ENCODE data around the gene RBM26.

DNA sequence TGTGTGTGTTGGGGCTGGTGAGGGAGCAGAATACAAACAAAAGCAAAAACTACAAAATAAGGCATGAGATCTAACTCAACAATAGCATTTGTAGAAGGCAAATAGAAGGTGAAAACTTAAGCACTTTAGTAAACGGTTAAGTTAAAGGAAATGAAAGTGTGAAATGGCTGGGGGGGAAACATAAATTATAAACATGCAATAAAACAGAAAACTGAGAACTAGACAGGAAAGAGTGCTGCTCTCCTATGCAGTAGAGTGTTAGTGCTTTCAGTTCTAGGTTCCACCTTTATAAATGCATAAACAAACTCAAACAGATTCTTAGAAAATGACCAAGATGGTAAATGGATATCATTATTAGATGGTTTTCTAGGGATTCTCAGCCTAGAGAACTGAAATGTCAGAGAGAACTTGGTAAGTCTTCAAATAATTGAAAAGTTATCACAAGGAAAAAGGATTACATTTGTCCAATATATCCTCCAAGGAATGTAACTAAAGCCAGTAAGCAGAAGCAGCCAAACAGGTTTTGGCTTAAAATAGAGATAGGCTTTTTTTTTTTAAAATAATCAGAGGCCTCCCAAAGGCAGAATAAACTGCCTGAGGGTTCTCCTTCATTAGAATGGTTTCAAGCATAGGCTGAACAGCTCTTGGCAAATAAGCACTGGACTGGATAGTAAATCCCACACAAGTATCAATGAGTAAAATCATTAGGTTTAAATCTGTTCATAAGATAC lies 23.3 kb downstream of the RBM26 start:
- TF ChIP-seq EZH2 (IDR thresholded peaks at IDR 0.05; ENCODE audit: borderline replicate concordance): no peak
- TF ChIP-seq, protein P1, sequence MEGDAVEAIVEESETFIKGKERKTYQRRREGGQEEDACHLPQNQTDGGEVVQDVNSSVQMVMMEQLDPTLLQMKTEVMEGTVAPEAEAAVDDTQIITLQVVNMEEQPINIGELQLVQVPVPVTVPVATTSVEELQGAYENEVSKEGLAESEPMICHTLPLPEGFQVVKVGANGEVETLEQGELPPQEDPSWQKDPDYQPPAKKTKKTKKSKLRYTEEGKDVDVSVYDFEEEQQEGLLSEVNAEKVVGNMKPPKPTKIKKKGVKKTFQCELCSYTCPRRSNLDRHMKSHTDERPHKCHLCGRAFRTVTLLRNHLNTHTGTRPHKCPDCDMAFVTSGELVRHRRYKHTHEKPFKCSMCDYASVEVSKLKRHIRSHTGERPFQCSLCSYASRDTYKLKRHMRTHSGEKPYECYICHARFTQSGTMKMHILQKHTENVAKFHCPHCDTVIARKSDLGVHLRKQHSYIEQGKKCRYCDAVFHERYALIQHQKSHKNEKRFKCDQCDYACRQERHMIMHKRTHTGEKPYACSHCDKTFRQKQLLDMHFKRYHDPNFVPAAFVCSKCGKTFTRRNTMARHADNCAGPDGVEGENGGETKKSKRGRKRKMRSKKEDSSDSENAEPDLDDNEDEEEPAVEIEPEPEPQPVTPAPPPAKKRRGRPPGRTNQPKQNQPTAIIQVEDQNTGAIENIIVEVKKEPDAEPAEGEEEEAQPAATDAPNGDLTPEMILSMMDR (IDR thresholded peaks at IDR 0.05; ENCODE audit: poor library complexity): no peak
